Pancreas (tissue), 10 donors: ENCODE measurements around the gene CEND1. TPM values are rescaled to one million over a fixed set of nuclear protein-coding genes. Genes with fewer than 3 reads are reported as not detected.

Experiments used
- ATAC-seq, 4 donors: fragments of 200-7000 bp; cut with Tn5 transposase; one replicate each; pipeline versions ENCODE4 v1.8.0 to v1.9.1; 2020; ENCODE audit warnings: mild to moderate bottlenecking in 4 of 4, moderate library complexity in 4 of 4
- DNase-seq, 6 donors: peaks; one replicate each; pipeline ENCODE4 v3.0.0-alpha.2; 2020
- FAIRE-seq: peaks from 2 replicates; lab custom pipeline; 2012; peaks lifted over from hg19 to GRCh38; lab: Jason Lieb, UNC
- H3K27ac ChIP-seq, 4 donors: fragments of 200-600 bp; sonication (generic); 1 replicate in 3 of 4; 2 replicates in 1 of 4; pipeline versions ENCODE4 v1.5.0 to v1.8.0; 2020
- H3K27me3 ChIP-seq, 4 donors: fragments of 200-600 bp; one replicate each; pipeline ENCODE4 v1.8.0; 2021
- H3K36me3 ChIP-seq, 3 donors: fragments of 200-600 bp; sonication (generic) in 1 of 3; one replicate each; pipeline versions ENCODE4 v1.5.0 to v1.8.0; 2020 to 2021
- H3K4me1 ChIP-seq, 3 donors: fragments of 200-600 bp; one replicate each; pipeline ENCODE4 v1.8.0; 2021
- H3K4me3 ChIP-seq, 4 donors: fragments of 200-600 bp; sonication (generic) in 2 of 4; one replicate each; pipeline versions ENCODE4 v1.5.0 to v1.8.0; 2020 to 2021
- H3K9me3 ChIP-seq, 4 donors: fragments of 200-600 bp; one replicate each; pipeline ENCODE4 v1.8.0; 2021
- WGBS, 2 donors: extraction: QIAGEN DNeasy Blood & Tissue Kit; methylation state at CpG; one replicate each; pipeline ENCODE4 v1.1.7; 2013; 5-methylcytosine and 5-hydroxymethylcytosine counted together
- intact Hi-C, 3 donors: fragments of 100-400 bp; cut with DNase I; formaldehyde crosslinking; loops; one replicate each; pipeline versions ENCODE4 v1.11.1 to v1.14.2; 2022
- polyA plus RNA-seq, 2 donors: library from polyadenylated mRNA; stranded (reverse); fragments of 200-250 nt; gene quantifications; one replicate each; pipeline ENCODE4 v1.2.3, GENCODE V29; 2013
- total RNA-seq, 6 donors: library from RNA; stranded (reverse); fragmentation: NEBNext Ultra II Directional in 4 of 6; extraction: Animal tissue kit (Norgen Biotek cat#: 25700) in 4 of 6; gene quantifications; one replicate each; pipeline versions ENCODE4 v1.2.1 to v1.2.4, GENCODE V29; 2021 to 2023
- TF ChIP-seq, protein P1 (sequence below), 4 donors: fragments of 200-600 bp; sonication (generic) in 3 of 4; IDR thresholded peaks; one replicate each; pipeline versions ENCODE4 v1.5.0 to v1.8.0; 2021; ENCODE audit warnings: antibody characterized with exemption in 4 of 4
- donor health status: healthy with polysubstance abuse.
- donor health status: DM: no; HTN: no; CAD: no; lungs with moderate emphysema.
- donor health status: DM: no; HTN: no; CAD: no.
- donor health status: control.
- donor health status: control.
- donor health status: Bipolar disorder and iron deficiency.
- donor health status: DM: yes; HTN: yes; CAD: no.
- donor health status: DM: no; HTN: no; CAD: no.
- donor health status: DM: no; HTN: no; CAD: no.
- donor health status: DM: yes; HTN: yes; CAD: no.

CEND1 gene
- total and polyA plus RNA-seq, 8 donors, result 0.12 to 0.42 (median 0.27) TPM; not detected in 5

DNA sequence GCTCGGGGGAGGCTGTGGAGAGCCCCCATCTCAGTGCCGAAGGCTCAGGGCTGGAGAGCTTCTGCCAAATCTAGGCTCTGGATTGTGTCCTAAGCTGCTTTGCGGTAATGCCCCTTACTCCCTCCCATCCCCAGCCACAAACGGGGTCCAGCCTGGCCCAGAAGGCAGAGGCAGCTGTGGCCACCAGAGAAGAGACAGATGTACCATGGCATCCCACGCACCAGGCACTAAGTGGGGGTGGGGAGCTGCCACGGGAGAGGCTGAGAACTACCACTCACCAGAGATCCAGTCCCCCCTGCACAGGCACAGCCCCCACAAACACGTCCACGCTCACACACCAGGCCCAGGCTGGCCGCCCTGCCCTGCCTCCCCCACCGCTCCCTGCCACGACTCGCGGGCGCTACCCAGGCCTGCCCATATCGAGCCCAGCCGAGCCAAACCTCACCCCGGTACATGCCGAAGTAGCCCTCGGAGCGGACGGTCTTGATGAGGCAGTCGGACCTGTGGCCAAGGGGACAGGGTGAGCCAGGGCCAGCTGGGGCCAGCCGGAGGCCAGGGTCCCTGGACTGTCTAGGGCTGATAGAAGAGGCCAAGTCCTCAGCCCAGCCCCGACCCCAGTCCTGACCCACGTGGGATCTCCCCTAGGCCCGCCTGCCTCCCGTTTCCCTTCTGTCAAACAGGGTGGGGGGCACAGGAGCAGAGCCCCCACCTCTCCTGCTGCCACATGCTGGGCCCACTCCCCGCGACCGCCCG is 4.3 kb upstream of the CEND1 start:
- H3K4me3 ChIP-seq, result peak overlapping the region in 3 of 4 donors; percentile 60 to 85 (median 72)
- H3K9me3 ChIP-seq, result no peaks in the 10 kb centered on the region
- peaks cover 8 to 17% (median 8%) of the 10 kb centered on the region in 3 donors for H3K4me1 ChIP-seq
- WGBS, 2 donors, result 36 to 37% methylated on average over 30 to 31 of the region's 31 CpGs
- DNase-seq (peak in 4 of 6 donors; percentile 45 to 90 (median 60)), ATAC-seq (peak; percentile 0 to 8 (median 2)), FAIRE-seq (no peak)
- peak overlapping the region; percentile 86 to 90 (median 88) for H3K27ac ChIP-seq
- TF ChIP-seq, protein P1, sequence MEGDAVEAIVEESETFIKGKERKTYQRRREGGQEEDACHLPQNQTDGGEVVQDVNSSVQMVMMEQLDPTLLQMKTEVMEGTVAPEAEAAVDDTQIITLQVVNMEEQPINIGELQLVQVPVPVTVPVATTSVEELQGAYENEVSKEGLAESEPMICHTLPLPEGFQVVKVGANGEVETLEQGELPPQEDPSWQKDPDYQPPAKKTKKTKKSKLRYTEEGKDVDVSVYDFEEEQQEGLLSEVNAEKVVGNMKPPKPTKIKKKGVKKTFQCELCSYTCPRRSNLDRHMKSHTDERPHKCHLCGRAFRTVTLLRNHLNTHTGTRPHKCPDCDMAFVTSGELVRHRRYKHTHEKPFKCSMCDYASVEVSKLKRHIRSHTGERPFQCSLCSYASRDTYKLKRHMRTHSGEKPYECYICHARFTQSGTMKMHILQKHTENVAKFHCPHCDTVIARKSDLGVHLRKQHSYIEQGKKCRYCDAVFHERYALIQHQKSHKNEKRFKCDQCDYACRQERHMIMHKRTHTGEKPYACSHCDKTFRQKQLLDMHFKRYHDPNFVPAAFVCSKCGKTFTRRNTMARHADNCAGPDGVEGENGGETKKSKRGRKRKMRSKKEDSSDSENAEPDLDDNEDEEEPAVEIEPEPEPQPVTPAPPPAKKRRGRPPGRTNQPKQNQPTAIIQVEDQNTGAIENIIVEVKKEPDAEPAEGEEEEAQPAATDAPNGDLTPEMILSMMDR (IDR thresholded peaks at IDR 0.05), result no peak
- intact Hi-C loops, result no loop called here
- no peaks in the 10 kb centered on the region for H3K27me3 ChIP-seq
- H3K36me3 ChIP-seq, result peaks cover 0 to 14% (median 4%) of the 10 kb centered on the region in 3 donors

DNA sequence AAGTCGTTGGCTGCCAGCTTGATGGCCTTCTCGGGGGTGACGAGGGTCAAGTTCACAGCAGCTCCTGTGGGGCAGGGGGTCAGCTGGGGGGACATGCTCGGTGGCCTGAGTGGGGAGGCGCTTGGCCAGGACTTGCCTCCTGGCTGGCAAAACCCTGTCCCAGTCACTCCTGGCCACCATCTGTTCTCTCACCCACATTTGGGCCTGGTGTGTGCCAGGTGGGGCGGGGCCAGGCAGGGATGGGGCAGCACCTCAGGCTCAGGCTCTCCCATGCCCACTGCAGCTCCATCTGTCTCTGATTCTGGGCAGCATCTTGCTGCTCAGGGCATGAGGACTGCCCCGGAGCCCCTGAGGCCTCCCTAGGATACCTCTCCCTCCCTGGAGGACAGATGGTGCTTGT is 3.7 kb upstream of the CEND1 start:
- Histone ChIP-seq H3K9me3 (no peaks in the 10 kb centered on the region), H3K27me3 (no peaks in the 10 kb centered on the region), H3K4me3 (peak overlapping the region in 3 of 4 donors; percentile 60 to 85 (median 72)), H3K36me3 (peaks cover 0 to 14% (median 4%) of the 10 kb centered on the region in 3 donors), H3K4me1 (peaks cover 8 to 17% (median 8%) of the 10 kb centered on the region in 3 donors), H3K27ac (peak overlapping the region in 3 of 4 donors; percentile 86 to 90 (median 89))
- intact Hi-C loops, result no loop called here
- 38 to 41% methylated on average over 7 of the region's 7 CpGs for WGBS, 2 donors
- ATAC-seq (peak; percentile 30 to 48 (median 41)), DNase-seq (peak; percentile 85 to 96 (median 90)), FAIRE-seq (no peak)
- TF ChIP-seq, protein P1 (IDR thresholded peaks at IDR 0.05), result no peak

DNA sequence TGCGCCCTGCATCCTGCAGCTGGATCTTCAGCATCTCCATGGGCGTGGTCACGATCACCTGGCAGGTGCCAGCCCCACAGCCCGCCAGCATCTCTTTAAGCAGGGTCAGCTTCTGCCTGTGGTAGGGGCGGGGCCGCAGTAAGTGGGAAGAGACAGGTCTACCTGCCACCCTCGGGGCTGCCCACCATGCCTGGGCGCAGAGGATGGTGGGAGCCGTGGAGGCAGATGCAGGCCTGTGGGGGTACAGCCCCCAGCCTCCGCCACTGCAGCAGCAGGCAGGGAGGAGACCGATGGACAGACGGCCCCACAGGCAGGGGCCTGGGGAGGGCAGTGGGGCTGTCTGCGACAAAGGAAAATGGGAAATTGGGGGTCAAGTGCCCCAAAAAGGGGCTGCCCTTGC is 3.0 kb upstream of the CEND1 start:
- peaks cover 0 to 14% (median 4%) of the 10 kb centered on the region in 3 donors for H3K36me3 ChIP-seq
- FAIRE-seq (no peak), ATAC-seq (no peak), DNase-seq (peak in 3 of 6 donors; percentile 35 to 74 (median 63))
- peak overlapping the region in 1 of 4 donors; percentile 72 for H3K4me3 ChIP-seq
- H3K27ac ChIP-seq, result no peak overlapping the region
- H3K9me3 ChIP-seq, result no peaks in the 10 kb centered on the region
- 73 to 86% methylated on average over 12 to 13 of the region's 13 CpGs for WGBS, 2 donors
- H3K27me3 ChIP-seq, result no peaks in the 10 kb centered on the region
- intact Hi-C loops, result no loop called here
- peaks cover 8 to 14% (median 8%) of the 10 kb centered on the region in 3 donors for H3K4me1 ChIP-seq
- TF ChIP-seq, protein P1 (IDR thresholded peaks at IDR 0.05), result no peak

DNA sequence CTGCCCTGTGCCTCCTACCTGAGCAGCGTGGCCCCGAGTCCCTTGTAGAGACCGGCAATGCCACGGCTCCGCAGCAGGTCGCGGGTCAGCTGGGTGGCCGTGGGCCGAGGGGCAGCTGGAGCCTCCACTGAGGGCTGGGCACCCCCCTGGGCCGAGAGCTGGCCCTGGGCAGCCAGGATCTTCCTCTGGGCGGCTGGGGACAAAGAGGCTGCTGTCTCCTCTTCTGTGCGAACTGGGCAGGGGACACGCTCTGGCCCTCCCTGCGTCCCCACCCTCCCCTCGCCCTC is 2.6 kb upstream of the CEND1 start:
- no peak for FAIRE-seq
- no peak for ATAC-seq
- peak in 2 of 6 donors; percentile 17 to 80 for DNase-seq
- Histone ChIP-seq H3K36me3 (peaks cover 0 to 14% (median 4%) of the 10 kb centered on the region in 3 donors), H3K4me1 (peaks cover 8 to 14% (median 8%) of the 10 kb centered on the region in 3 donors), H3K27me3 (no peaks in the 10 kb centered on the region), H3K27ac (no peak overlapping the region), H3K9me3 (no peaks in the 10 kb centered on the region), H3K4me3 (no peak overlapping the region)
- 85 to 90% methylated on average over 7 to 15 of the region's 15 CpGs for WGBS, 2 donors
- TF ChIP-seq, protein P1 (IDR thresholded peaks at IDR 0.05), result no peak
- intact Hi-C loops, result no loop called here
